GM20431 (cell line): ENCODE results near the gene RB1.

Source experiments
- in situ Hi-C: fragments of 300-500 bp; cut with MseI, MboI; formaldehyde crosslinking; loops from one replicate; pipeline ENCODE4 v1.15.0; 2020; ENCODE audit warnings: low sequenced_read_pairs; ENCODE audit not compliant: unreplicated experiment

The RB1 gene

DNA sequence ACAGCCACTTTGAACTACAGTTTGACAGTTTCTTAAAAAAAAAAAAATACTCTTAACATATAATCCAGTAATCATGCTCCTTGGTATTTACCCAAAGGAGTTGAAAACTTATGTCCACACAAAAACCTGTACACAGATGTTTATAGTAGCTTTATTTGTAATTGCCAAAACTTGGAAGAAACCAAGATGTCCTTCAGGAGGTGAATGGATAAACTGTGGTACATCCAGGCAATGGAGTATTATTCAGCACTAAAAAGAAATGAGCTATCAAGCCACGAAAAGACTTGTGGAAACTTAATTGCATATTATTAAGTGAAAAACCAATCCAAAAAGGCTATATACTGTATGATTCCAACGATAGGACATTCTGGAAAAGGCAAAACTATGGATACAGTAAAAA is 184.4 kb downstream of the RB1 start:
- in situ Hi-C loops, result no loop called here

DNA sequence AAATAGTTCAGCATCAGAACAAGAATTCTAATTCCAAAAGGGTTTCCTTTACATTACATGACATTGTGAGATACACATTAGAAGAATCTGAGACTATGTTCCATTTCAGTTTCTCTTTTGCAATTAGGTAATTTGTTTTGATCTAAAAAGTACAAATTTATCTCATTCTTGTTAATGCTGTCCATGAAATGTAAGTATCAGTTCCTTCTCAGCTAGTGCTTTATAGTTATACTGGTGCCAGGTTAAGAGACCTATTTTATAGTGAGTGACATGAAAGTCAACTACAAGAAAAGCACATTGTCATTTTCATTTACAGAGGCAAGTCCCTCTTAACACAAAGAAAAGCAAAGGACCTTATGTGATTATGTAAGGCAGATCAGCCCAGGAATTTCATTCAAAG is 185.4 kb downstream of the RB1 start:
- in situ Hi-C loops, result no loop called here

DNA sequence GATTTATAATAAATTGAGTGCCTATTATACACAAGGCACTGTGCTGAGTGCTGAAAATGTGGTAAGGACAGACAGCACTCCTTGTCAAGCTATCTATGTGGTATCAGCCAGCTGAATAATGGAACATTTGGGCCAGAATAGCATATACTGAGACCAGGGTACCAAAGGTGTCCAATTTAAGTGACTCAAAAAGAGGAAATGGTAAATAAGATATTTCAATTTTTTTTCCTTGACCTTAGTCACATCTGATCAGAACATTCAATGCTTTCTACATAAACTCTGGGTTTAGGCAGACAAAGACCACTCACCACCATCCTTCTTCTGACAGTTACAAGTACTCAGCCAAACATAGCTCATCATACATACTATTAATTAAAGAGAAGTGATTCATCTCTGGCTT is 186.1 kb downstream of the RB1 start:
- in situ Hi-C loops, result no loop called here

- in situ Hi-C loops, result no loop called here
These were observed 186.7 kb downstream of the RB1 start for GRCh38 chr13:48490241-48490640.

- in situ Hi-C loops, result no loop called here
These were observed 188.0 kb downstream of the RB1 start for GRCh38 chr13:48491423-48492095.

GRCh38 chr13:48492096-48492440 is 188.5 kb downstream of the RB1 start:
- in situ Hi-C loops, result no loop called here

- in situ Hi-C loops, result no loop called here
These were observed 189.0 kb downstream of the RB1 start for GRCh38 chr13:48492470-48493065.

DNA sequence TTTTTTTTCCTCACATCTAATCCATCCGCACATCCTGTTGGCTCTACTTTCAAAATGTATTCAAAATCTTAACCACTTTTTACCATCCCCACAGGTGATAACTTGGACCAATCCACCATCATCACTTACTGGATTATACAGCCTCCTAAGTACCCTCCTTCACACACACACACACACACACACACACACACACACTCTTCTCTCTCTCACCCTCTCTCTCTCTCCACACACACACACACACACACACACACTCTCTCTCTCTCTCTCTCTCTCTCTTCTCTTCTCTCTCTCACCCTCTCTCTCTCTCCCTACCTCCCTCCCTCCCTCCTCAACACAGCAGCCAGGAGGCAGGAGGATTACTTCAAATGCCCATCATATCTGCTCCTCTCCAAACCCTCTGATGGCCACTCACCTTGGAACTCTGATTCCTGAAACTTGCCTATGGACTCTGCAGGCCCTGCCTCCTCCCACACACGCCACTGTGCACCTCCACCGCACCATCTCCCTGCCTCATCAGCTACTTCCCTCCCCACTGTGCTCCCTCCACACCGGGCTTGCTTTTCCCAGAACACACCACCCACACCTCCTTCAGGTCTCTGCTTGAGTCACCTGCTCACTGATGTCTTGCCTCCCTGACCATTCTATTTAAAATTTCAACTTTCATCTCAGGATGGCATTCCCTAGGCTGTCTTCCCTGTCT is 189.7 kb downstream of the RB1 start:
- in situ Hi-C loops, result no loop called here

GRCh38 chr13:48493851-48494250 is 190.3 kb downstream of the RB1 start:
- in situ Hi-C loops, result no loop called here

DNA sequence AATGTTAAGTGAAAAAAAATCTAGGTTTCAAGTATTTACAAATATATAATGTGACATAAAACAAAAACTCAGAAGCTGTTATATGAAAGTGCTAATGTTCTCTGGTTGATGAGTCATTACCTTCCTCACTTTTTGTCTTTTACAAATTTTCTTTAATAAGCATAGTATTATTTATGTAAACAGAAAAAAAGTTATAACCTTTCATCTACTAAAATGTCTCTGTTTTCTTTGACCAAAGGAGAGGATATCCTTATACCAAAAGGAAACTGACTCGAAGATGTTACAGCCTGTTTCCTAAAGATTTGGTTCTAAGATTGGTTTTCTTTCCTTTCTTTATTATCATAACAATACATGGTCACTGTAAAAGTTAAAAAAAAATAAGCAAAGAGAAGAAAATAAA is 191.3 kb downstream of the RB1 start:
- in situ Hi-C loops, result no loop called here

GRCh38 chr13:48496271-48497161 is 193.0 kb downstream of the RB1 start:
- in situ Hi-C loops, result no loop called here

DNA sequence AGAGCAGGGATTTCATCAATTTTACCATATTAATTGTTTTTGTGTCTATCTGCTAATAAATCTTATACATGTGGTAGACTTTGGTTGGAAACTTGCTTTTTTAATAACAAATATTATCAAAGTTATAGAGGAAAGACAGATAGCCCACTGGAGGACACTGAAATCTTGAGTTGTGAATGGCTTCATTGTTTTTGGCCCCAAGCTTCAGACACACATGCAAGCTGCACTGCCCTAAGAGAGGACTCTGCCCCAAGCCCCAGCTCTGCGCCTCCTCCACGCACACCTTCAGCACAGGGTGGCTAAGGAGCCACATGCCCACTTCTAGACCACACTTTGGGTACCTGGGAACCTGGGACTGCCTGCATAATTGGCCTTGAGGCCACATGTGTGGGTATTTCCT is 194.1 kb downstream of the RB1 start:
- in situ Hi-C loops, result no loop called here

DNA sequence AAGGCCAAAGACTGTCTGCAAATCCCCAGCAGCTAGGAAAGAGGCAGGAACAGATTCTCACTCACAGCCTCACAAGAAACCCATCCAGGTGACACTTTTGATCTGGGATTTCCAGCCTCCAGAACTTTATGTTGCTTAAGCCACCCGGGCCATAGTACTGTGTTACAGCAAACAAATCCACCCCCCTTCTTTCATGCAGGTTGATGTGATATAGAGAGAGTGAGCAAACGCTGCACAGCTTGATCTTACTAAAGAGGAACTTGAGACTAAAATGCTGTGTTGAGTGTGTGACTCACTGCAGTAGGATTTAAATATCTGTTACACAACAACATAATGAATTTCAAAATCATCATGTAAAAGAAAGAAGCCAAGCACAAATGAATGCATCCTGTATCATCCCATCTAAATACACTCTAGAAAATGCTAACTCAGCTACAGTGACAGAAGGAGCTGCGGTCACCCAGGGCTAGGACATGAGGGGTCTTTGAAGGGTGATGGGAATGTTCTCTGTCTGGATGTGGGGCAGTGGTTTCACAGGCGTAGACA is 197.2 kb downstream of the RB1 start:
- in situ Hi-C loops, result no loop called here

GRCh38 chr13:48501705-48502104 is 198.2 kb downstream of the RB1 start:
- in situ Hi-C loops, result no loop called here

DNA sequence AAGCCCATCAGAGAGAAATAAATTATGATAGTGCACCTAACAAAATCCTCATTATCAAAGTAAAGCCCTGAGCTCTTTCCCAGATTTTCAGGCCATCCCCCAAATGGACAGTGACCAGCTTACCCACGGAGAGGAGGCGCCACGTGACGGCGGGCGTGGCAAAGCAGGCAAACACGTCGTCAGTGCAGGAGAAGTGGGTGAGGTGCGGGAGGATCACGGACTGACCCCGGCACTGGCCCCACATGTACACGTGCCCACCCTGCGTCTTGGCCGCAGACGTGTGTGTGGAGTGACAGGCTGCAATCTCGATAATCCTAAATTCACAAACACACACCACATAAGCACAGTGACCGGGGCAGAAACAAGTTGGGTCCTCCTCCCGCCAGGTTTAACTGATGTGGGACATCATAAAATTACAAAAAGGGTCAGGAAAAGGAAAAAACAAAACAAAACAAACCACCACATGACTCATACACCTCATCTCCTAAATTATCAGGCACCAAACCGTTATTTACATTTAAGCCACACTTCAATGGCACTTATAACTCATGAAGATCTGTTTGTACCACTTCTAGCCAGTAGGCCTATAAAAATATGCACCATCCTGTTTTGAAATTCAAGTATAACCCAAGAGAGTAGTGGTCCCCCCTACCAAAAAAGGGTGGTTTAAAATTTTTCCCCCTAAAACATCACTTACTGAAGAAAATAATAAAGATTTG is 199.2 kb downstream of the RB1 start:
- in situ Hi-C loops, result no loop called here

- in situ Hi-C loops, result no loop called here
These were observed 201.1 kb downstream of the RB1 start for GRCh38 chr13:48504606-48505005.

DNA sequence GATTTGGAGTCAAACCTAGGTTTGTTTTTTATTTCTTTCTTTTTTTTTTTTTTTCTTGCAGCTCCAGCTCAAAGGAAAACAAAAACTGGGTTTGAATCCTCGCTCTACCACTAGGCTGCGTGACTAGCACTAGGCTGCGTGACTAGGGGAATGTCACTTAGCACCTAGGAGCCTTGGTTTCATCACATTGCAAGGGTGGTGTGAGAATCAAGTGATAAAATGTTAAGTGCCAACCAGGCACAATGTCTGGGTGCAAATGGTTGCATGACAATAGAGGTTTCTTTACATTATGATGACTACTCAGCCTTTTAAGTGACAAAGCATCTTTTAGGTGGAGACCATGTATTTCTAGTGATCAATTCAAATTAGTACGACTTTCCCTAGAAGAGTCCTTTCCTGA is 201.5 kb downstream of the RB1 start:
- in situ Hi-C loops, result no loop called here

DNA sequence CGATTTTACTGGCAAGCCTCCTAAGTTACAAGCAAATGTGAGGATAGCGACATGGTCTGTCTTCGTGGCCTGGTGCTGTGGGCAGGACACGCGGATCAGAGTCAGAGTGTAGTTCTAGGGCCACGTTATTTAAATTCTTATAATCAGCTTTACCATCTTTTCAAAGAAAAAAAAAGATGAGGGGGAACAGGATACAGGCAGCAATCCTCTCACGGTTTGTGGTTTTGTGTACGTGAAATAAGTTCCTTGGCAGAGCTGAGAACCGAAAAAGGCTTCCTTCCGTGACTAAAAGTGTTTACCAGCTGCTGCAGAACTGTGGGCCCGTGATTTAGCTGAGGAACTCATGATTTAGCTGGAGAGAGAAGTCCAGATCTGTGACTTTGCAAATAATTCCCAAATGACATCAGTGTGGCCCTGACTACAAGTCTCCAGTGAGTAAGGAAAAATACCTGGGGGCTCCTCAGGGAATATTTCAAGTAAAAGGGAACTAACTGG is 202.1 kb downstream of the RB1 start:
- in situ Hi-C loops, result no loop called here

GRCh38 chr13:48506092-48506701 is 202.6 kb downstream of the RB1 start:
- in situ Hi-C loops, result no loop called here
